SH-SY5Y (cell line): ENCODE measurements around the gene ZNF91.

Experiments
- GATA2 ChIP-seq: IDR thresholded peaks from 2 replicates; pipeline ENCODE4 v1.6.1; 2011; ENCODE audit warnings: mild to moderate bottlenecking, low read depth, low read length
- GATA3 ChIP-seq: IDR thresholded peaks from 2 replicates; pipeline ENCODE4 v1.6.1; 2011; ENCODE audit warnings: low read depth, mild to moderate bottlenecking, low read length, moderate library complexity

DNA sequence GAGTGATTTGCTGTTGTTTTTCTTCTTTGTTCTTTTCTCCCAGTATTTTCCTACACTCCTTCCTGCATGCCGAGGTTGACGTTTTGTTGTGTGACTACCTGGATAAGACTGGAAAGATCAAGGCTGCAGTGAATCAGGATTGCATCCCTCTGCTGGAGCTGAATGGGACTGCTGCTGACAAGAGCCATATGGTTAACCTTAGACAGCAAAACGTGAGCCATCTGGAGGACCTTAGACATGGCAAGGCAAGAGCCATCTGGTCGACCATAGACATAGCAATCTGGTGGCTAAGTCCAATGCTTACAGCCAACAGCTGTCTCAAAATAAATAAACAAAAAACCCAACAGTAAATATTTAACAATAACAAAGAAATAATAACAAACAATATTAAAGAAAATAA lies 42.6 kb upstream of the ZNF91 start:
- no peak for TF ChIP-seq GATA2
- TF ChIP-seq GATA3: no peak
